Liver (tissue), 3 donors: Measurements from ENCODE around the gene IP6K3.

Source experiments
- EGR1 ChIP-seq, 2 donors: IDR thresholded peaks; 2 replicates each; pipeline ENCODE4 v1.6.1; 2016 to 2018; ENCODE audit warnings: antibody characterized with exemption in 2 of 2, low read depth in 2 of 2
- HNF4A ChIP-seq, 2 donors: conservative IDR thresholded peaks; 2 replicates each; pipeline ENCODE4 v1.6.1; 2016; ENCODE audit warnings: antibody characterized with exemption in 2 of 2, mild to moderate bottlenecking in 2 of 2
- JUND ChIP-seq, 2 donors: IDR thresholded peaks; 2 replicates each; pipeline ENCODE4 v1.6.1; 2016; ENCODE audit warnings: antibody characterized with exemption in 2 of 2
- MAX ChIP-seq: IDR thresholded peaks from 2 replicates; pipeline ENCODE4 v1.6.1; 2016; ENCODE audit warnings: antibody characterized with exemption
- NR2F2 ChIP-seq: IDR thresholded peaks from 2 replicates; pipeline ENCODE4 v1.6.1; 2016; ENCODE audit warnings: antibody characterized with exemption
- RAD21 ChIP-seq, 2 donors: IDR thresholded peaks; 2 replicates each; pipeline ENCODE4 v1.6.1; 2016; ENCODE audit warnings: antibody characterized with exemption in 2 of 2, mild to moderate bottlenecking in 2 of 2
- REST ChIP-seq: IDR thresholded peaks from 2 replicates; pipeline ENCODE4 v1.6.1; 2016; ENCODE audit warnings: antibody characterized with exemption, mild to moderate bottlenecking
- YY1 ChIP-seq: IDR thresholded peaks from 2 replicates; pipeline ENCODE4 v1.6.1; 2016; ENCODE audit warnings: antibody characterized with exemption, mild to moderate bottlenecking
- TF ChIP-seq, protein P1 (sequence below): fragments of 150-350 bp; IDR thresholded peaks from 2 replicates; pipeline ENCODE4 v1.5.1; 2017; ENCODE audit warnings: improper control_type of control experiment, low read depth, low read length; ENCODE audit not compliant: missing input control
- TF ChIP-seq, protein P2 (sequence below): IDR thresholded peaks from 2 replicates; pipeline ENCODE4 v1.6.1; 2016; ENCODE audit warnings: antibody characterized with exemption
- TF ChIP-seq, protein P3 (sequence below): IDR thresholded peaks from 2 replicates; pipeline ENCODE4 v1.6.1; 2016; ENCODE audit warnings: antibody characterized with exemption
- donor health status: healthy.
- donor health status: healthy.

GRCh38 chr6:33781131-33781975 lies 34.6 kb upstream of the IP6K3 start:
- TF ChIP-seq, protein P1, sequence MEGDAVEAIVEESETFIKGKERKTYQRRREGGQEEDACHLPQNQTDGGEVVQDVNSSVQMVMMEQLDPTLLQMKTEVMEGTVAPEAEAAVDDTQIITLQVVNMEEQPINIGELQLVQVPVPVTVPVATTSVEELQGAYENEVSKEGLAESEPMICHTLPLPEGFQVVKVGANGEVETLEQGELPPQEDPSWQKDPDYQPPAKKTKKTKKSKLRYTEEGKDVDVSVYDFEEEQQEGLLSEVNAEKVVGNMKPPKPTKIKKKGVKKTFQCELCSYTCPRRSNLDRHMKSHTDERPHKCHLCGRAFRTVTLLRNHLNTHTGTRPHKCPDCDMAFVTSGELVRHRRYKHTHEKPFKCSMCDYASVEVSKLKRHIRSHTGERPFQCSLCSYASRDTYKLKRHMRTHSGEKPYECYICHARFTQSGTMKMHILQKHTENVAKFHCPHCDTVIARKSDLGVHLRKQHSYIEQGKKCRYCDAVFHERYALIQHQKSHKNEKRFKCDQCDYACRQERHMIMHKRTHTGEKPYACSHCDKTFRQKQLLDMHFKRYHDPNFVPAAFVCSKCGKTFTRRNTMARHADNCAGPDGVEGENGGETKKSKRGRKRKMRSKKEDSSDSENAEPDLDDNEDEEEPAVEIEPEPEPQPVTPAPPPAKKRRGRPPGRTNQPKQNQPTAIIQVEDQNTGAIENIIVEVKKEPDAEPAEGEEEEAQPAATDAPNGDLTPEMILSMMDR = no peak
- TF ChIP-seq REST (no peak), MAX (no peak), EGR1 (IDR thresholded peaks at IDR 0.05; ENCODE audit: low read depth in 2 of 2) (no peak), YY1 (no peak), RAD21 (IDR thresholded peaks at IDR 0.05) (no peak), HNF4A (conservative IDR thresholded peaks at IDR 0.05) (no peak), JUND (IDR thresholded peaks at IDR 0.05) (no peak), NR2F2 (no peak)
- TF ChIP-seq, protein P2, sequence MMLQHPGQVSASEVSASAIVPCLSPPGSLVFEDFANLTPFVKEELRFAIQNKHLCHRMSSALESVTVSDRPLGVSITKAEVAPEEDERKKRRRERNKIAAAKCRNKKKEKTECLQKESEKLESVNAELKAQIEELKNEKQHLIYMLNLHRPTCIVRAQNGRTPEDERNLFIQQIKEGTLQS = no peak
- TF ChIP-seq, protein P3, sequence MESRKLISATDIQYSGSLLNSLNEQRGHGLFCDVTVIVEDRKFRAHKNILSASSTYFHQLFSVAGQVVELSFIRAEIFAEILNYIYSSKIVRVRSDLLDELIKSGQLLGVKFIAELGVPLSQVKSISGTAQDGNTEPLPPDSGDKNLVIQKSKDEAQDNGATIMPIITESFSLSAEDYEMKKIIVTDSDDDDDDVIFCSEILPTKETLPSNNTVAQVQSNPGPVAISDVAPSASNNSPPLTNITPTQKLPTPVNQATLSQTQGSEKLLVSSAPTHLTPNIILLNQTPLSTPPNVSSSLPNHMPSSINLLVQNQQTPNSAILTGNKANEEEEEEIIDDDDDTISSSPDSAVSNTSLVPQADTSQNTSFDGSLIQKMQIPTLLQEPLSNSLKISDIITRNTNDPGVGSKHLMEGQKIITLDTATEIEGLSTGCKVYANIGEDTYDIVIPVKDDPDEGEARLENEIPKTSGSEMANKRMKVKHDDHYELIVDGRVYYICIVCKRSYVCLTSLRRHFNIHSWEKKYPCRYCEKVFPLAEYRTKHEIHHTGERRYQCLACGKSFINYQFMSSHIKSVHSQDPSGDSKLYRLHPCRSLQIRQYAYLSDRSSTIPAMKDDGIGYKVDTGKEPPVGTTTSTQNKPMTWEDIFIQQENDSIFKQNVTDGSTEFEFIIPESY = no peak
